NCI-H2107 (cell line): ENCODE data around the gene TEKTIP1.

Experiments used
- DNase-seq: peaks from one replicate; lab custom pipeline; 2025; lab: John Stamatoyannopoulos, UW

TEKTIP1 gene

GRCh38 chr19:3586127-3586626, 47.2 kb downstream of the TEKTIP1 start:
- DNase-seq: no peak

GRCh38 chr19:3586707-3587346, 47.9 kb downstream of the TEKTIP1 start:
- no peak for DNase-seq

- DNase-seq: no peak
Measured at GRCh38 chr19:3589439-3589838, 50.5 kb downstream of the TEKTIP1 start.

- no peak for DNase-seq
Measured at GRCh38 chr19:3589949-3590348, 51.0 kb downstream of the TEKTIP1 start.

GRCh38 chr19:3590991-3591659, 52.2 kb downstream of the TEKTIP1 start:
- no peak for DNase-seq

GRCh38 chr19:3591876-3592613, 53.1 kb downstream of the TEKTIP1 start:
- no peak for DNase-seq

GRCh38 chr19:3593156-3593555, 54.2 kb downstream of the TEKTIP1 start:
- DNase-seq: no peak
